Omental fat pad (tissue), 4 donors: ENCODE measurements around the gene POLR3B. TPM values are rescaled to one million over a fixed set of nuclear protein-coding genes. Genes with fewer than 3 reads are reported as not detected.

ENCODE experiments used
- ATAC-seq: fragments of 150-250 bp; one replicate; pipeline ENCODE4 v1.9.1; 2016; ENCODE audit warnings: mild to moderate bottlenecking, moderate library complexity; ENCODE audit not compliant: low FRiP score
- DNase-seq: peaks from one replicate; pipeline ENCODE4 v3.0.0-alpha.2; 2019; ENCODE audit warnings: low spot score
- total RNA-seq, 4 donors: library from RNA; depleted of rRNA; stranded (reverse); fragments of >200 nt; gene quantifications; one replicate each; pipeline ENCODE4 v1.1.0, GENCODE V29; 2016
- TF ChIP-seq, protein P1 (sequence below), 3 donors: fragments of 450-650 bp; IDR thresholded peaks; one replicate each; pipeline ENCODE4 v1.5.1; 2016 to 2017; ENCODE audit warnings: antibody characterized with exemption in 3 of 3, mild to moderate bottlenecking in 3 of 3, moderate library complexity in 2 of 3

POLR3B gene
- total RNA-seq, 4 donors from 2014 or later = 7.1 to 10.9 (median 8.4) TPM

GRCh38 chr12:106342397-106343213, 14.9 kb upstream of the POLR3B start:
- ATAC-seq (peak; percentile 94), DNase-seq (no peak)
- TF ChIP-seq, protein P1, sequence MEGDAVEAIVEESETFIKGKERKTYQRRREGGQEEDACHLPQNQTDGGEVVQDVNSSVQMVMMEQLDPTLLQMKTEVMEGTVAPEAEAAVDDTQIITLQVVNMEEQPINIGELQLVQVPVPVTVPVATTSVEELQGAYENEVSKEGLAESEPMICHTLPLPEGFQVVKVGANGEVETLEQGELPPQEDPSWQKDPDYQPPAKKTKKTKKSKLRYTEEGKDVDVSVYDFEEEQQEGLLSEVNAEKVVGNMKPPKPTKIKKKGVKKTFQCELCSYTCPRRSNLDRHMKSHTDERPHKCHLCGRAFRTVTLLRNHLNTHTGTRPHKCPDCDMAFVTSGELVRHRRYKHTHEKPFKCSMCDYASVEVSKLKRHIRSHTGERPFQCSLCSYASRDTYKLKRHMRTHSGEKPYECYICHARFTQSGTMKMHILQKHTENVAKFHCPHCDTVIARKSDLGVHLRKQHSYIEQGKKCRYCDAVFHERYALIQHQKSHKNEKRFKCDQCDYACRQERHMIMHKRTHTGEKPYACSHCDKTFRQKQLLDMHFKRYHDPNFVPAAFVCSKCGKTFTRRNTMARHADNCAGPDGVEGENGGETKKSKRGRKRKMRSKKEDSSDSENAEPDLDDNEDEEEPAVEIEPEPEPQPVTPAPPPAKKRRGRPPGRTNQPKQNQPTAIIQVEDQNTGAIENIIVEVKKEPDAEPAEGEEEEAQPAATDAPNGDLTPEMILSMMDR (IDR thresholded peaks at IDR 0.05) = no peak

DNA sequence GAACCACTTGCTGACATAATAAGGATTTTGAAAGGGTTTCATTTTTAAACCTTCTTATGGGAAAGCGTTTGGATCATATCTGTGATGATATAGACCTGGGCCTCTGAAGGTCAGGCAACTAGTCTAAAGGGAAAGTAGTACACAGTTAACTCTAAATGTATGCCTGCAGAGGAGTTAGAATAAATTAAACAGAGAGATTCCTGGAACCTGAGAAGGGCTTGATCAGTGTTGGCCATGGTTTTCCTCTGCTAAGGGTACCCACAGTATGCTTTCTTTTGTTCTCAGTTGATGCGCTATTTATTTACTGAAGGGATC, 14.4 kb upstream of the POLR3B start:
- DNase-seq (no peak), ATAC-seq (no peak)
- TF ChIP-seq, protein P1 (IDR thresholded peaks at IDR 0.05) = no peak

DNA sequence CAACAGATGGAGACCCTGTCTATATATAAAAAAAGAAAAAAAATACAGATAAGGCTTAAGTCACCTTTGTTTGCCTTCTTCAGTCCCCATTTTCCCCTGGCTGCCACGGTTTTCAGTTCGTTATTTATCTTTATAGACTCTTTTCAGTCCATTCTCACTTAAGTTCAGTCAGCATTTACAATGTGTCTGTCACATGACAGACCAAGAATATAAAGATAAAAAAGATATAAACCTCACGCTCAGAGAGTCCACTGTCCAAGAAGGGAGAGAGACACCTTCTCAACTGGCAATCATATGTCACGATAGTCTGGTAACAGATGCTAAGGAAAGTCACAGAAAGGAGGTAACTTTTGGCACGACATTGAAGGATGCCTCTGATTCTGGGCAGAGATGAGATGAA, 13.4 kb upstream of the POLR3B start:
- DNase-seq (no peak), ATAC-seq (no peak)
- TF ChIP-seq, protein P1 (IDR thresholded peaks at IDR 0.05) = no peak

- TF ChIP-seq, protein P1 (IDR thresholded peaks at IDR 0.05) = no peak
- DNase-seq (no peak), ATAC-seq (no peak)
Measured at GRCh38 chr12:106345746-106346145, 11.8 kb upstream of the POLR3B start.

GRCh38 chr12:106348411-106348810, 9.1 kb upstream of the POLR3B start:
- DNase-seq (no peak), ATAC-seq (no peak)
- TF ChIP-seq, protein P1 (IDR thresholded peaks at IDR 0.05) = no peak

GRCh38 chr12:106353175-106353574, 4.4 kb upstream of the POLR3B start:
- TF ChIP-seq, protein P1 (IDR thresholded peaks at IDR 0.05) = no peak
- DNase-seq (no peak), ATAC-seq (no peak)
